ENCODE results near the gene ANKFN1.

GRCh38 chr17:56284482-56284881 lies 131.2 kb downstream of the ANKFN1 start:
- no peak for TF ChIP-seq CTCF (IDR thresholded peaks at IDR 0.05)
- TF ChIP-seq POLR2A (IDR thresholded peaks at IDR 0.05) = no peak

Data from body of pancreas (tissue), 4 donors.